ENCODE measurements around the gene PIEZO2.
"Not testable (repeated sequence)": the region's sequence is repeated elsewhere in the genome, so short reads cannot be mapped to it uniquely, and the experiment has no call there.

Gene PIEZO2

DNA sequence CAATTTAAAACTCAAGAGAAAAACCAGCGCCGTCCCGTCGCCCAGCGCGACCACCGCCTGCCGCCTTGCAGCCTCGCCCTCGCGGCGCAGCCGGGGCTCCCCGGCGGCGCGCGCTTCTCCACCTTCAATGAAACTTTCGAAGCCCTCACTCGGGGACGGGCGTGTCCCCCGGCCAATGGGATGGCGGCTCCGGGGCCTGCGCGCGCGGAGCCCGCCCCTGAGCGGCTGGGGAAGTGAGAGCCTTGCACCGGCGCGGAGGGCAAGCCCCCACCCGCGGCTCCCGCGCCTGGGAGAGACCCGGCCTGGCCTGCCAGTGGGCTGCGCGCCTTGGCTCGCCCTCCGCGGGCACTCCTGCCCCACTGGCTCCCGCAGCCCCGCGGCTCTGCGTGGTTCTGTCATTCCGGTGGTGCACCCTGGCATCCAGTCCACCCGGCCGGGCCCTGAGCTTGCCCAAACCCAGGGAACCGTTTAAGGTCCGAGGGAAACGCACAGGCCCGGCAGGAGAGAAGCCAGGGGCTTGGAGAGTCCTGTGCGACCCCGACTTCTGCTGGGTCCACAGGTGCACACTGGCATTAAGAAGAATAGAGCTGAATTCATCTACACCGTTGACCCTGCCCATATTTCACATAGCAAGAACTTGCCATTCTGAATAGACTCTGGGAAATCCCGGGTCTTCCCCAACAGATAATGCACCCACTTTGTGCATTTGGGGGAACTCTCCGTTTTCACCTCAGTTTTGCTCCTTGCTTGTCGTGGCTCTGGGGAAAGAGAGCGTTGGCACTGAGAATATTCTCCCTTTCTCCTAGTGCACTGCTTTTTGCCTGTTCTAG, at the start of gene PIEZO2:
PIEZO2 (minus strand) TSS at position 129 of the 830 bp plus-strand sequence. CDS start 981 bp downstream, outside the sequence.
- no peak for DNase-seq

DNA sequence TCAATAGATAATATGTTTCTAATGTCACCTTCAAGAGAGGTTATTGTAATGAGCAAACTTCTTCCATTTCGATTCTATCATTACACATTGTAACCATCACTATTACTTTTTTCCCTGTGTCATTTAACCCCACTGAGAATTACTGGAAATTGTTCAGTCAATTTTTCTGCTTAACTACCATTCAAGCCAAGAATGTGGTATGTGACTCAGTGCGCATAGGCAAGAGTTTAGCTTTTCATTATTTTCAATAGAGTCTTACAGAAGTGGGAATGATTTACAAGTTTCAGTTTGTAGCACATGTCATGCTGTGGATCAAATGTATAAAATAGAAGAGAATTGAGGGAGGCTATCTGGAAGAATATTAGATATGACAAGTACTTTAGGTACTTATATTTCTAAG, 34.3 kb upstream of the PIEZO2 start:
- DNase-seq: no peak

DNA sequence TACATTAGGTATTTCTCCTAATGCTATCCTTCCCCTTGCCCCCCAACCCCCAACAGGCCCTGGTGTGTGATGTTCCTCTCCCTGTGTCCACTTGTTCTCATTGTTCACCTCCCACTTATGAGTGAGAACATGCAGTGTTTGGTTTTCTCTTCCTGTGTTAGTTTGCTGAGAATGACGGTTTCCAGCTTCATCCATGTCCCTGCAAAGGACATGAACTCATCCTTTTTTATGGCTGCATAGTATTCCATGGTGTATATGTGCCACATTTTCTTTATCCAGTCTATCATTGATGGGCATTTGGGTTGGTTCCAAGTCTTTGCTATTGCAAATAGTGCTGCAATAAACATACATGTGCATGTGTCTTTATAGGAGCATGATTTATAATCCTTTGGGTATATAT, 32.3 kb upstream of the PIEZO2 start:
- not testable (repeated sequence) for DNase-seq

DNA sequence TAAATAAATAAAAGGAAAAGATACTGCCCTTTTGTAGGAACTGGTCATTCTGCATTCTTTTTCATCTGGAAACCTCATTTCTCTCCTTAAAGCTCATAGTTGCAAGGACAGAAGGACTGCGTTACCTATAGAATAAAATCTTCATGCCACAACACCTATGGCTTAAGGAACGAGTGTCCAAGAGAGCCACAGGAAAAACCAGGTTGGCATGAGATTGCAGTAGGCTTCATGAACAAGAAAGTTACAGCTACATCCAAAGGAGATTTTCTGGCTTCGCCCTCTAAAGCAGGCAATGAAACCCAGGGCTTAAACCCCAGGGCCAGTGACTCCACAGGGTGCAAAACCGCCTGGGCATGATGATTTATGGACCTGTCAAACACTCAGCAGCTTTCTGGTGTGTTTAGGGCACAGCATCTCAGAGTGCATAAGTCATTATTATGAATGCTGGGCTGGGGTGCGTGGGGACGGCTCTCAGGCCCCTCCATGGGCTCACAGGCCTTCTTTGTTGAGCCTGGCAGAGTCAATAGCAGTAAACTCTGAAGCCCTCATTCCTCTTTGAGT, 30.7 kb upstream of the PIEZO2 start:
- no peak for DNase-seq

DNA sequence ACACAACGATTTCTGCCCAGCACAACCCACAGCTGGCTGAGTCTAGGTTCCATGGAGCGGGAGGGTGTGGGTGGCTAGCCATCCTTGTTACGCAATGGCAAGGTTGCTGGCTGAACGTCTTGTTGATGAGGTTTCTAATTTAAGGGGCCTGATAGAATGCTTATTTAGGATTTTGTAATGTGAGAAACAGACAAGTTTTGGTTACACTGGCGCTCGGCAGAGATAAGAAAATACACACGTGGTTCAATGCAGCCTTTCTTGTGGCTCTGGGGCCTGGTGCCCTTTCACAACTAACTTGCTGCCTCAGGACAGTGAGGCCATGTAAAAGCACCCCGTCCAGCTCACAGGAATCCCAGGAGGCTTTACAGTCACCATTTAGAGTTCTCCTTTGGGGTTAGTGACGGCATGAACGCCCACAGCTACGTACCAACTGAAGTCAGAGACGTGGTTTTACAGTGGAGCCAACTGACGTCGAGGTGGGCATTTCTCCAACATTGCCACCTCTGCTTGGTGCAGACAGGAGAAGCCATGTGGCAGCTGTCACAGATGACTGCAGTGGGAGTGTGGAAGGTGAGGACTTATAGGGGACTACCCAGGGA, 29.7 kb upstream of the PIEZO2 start:
- DNase-seq: no peak

DNA sequence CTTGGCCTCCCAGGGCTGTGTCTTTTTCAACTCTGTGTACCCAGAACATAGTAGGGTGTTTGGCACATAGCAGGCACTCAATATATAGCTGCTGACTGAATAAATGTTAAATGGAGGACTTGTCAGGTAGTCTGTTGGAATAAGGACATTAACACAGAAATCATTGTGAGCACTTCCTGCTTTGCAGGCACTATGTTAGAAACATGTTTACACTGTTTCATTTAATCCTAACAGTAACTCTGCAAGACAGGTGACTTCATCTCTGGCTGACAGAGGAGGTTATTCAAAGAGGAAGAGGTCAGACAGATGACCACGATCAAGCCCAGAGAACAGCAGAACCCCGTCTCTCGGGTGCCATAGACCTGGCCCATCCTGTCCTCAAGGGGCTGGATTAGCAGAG, 28.0 kb upstream of the PIEZO2 start:
- DNase-seq: no peak

DNA sequence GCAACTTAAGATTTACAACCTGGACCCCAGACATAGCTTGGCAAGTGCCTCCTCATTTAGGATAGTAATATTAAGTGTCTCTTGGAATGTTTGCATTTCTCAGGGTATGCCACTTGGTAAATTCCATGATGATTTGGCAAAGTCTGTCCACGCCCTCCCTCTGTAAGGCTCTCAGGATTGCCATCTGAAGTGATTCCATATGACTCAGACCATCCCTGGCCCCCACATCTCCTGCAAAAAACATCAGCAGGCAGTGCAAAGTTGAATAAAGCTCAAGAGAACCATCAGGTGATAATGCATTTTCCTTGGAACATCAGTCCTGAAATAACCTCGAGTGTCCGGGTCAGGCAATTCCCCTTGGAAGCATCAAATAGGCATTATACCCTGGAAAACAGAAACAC, 27.1 kb upstream of the PIEZO2 start:
- DNase-seq: no peak

DNA sequence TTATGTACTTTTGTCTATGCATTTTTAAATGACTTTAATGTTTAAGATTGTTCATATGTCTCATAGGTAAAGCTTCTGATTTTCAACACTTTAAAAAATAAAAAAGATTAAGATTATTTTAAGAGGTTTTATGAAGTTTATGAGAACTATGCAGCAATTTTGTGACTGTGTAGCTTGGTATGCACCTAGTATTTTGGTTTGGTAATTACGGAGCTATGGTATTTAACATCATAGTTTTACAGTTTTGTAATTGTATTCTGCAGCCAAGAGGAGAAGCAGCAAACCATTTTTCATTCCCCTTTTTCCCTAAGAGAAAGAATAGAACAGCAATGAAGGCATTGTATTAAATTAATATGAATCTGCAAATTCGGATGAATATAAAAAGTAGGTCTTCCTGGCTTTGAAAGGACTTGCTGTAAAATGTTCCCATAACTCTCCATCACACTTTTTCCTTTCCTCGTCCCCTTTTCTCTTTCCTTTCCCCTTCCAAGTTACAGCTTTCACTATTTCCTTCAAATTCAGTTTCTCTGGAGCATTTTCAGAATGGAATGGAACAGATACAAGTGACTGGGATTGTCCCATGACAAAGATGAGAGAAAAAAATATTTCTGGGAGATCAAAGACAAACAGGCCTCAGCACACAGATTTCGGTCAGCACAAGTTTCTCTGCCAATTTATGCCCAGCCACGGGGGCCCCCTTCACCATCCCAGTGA, 26.1 kb upstream of the PIEZO2 start:
- no peak for DNase-seq

DNA sequence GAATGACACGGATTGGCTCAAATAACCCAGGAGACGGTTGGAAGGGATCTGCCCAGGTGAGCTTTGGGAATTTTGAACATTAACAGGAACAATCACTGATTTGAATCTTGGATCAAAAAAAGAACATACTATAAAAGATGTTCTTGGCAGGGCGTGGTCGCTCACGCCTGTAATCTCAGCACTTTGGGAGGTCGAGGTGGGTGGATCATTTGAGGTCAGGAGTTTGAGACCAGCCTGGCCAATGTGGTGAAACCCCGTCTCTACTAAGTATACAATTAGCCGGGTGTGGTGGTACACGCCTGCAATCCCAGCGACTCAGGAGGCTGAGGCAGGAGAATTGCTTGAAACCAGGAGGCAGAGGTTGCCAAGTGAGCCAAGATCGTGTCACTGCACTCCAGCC, 24.8 kb upstream of the PIEZO2 start:
- not testable (repeated sequence) for DNase-seq

DNA sequence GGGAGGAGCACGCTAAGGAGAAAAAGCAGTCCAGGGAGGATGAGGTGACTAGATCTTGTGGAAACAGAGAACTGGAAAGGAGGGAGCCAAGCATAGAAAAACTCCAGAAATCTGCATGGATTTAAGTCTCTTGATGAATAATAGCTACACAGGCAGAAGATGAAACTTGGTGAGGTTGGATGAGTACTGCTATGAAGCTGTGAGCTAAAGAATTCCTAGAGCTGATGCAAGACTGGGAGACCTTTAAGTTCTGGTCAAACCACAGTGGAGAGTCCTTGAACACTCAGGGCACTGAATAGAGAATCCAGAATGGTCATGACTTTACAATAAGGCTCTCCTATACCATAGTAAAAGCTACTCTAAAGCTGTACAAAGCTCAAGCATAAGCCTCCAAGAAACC, 18.4 kb upstream of the PIEZO2 start:
- DNase-seq: no peak

DNA sequence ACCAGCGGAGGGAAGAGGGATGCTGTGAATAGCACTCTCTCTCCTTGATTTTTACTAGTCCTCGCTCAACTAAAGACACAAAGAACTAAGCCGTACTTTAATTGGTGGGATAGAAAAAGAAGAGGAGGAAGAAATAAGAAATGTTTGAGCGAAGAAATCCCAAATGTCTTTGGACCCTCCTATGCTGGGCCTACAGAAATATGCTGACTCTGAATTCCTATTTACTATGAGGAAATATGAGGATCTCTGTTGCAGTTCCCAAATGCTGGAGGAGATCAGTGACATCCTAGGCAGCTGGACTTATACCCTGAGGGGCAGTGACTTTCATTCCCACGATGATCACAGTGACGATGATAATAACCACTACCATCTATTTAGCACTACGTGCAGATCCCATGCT, 16.6 kb upstream of the PIEZO2 start:
- DNase-seq: no peak

DNA sequence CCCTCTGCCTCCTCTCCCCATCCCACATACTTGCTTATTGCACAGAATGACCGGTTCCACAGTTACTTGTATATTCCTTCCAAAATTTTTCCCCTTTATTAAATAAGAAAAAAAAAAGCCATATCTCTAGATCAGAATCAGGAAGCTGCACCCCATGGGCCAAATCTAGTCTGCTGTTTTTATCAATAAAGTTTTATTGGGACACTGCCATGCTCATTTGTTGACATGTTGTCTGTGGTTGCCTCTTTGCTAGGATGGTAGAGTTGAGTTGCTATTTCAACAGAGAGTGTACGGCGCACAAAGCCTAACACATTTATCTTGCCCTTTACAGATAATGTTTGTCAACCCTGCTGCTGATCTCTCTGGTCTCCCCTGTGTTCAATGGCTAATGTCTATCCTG, 15.8 kb upstream of the PIEZO2 start:
- no peak for DNase-seq

DNA sequence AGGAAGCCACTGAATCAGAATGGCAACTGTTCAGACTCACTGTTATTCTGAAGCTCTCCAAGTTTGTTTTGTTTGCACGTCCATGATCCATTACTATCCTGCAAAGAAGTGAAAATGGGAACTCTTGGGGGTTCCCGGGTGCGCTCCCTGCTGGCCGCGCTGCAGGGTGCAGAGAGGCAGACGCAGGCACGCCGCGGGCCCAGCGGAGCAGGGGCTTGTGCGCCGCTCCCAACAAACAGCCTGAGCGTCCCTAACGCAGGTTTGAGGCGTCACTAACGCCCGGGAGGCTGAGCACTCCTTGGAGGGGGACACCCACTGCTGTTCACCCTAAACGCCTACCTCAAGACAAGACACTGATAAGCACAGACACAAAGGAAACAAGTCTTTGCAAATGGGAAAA, 14.3 kb upstream of the PIEZO2 start:
- DNase-seq: no peak

DNA sequence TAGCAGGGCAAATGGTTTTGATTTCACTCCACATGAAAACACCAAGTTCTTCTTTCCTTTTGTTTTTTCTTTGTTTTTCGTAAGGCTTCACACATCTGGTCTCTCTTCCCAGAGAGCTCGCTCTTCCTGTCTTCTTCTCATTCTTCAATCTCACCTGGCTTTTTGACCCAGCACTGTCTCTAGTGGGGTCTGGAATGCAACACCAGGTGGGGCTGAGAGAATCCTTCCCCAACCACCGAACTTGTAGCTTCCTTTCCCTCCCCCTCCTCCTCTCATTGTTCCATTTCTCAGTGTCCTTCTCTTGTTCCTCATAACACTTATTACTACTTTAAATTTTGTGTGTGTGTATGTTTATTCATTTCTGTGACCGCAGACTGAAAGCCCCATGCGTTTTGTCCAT, 13.5 kb upstream of the PIEZO2 start:
- no peak for DNase-seq

DNA sequence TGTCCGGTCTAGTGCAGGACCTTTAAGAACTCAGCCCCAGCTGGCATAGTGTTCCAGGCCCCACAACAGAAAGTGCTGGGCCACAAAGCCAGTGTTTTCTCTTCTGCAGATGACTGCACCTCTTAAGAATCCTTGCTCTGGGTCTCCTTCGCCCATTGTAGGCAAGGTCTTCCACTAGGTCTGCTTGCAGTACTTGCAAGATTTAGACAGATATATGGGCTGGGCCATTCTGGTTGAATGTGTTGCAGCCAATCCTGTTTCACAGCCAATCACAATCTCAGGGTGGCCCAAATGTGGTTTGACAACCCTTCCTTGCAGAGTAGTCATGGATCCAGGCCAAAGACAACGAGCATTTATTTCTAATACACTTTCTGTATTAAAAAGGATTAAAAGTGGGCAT, 13.1 kb upstream of the PIEZO2 start:
- no peak for DNase-seq

DNA sequence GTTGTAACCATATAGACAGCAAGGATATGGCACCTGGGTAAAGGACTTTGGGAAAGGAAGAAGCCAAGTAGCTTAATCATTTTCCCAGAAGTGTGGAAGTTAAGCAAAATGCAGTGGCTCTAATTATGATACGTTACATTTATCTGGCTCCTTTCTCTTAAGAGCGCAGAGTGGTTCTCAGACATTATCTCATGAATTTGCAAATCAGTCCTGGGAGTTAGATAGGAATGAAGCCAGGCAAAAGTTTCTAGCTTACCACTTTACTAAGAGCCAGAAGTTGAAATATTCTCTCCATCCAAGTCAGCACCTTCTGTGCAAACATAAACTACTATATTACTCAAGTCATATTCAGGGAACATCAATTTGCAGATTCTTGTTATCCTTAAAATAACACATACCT, 10.9 kb upstream of the PIEZO2 start:
- no peak for DNase-seq

DNA sequence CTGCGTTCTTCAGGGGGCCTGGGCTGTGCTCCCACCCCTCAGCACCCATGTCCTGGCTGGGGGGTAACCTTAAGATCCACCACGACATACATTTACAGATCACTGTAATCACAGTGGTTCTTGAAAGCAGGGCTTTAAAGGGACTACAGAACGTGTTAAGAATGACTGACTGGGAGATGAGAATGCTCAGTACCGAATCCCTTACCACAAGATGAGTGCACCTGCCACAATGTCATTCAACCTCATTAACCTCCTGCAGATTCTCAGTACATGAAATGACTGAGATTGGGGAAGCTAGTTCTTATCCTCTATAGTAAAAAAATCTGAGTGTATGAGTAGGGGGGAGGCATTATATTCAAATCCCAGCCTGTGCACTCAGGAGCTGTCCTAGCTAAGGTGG, 10.5 kb upstream of the PIEZO2 start:
- DNase-seq: no peak

DNA sequence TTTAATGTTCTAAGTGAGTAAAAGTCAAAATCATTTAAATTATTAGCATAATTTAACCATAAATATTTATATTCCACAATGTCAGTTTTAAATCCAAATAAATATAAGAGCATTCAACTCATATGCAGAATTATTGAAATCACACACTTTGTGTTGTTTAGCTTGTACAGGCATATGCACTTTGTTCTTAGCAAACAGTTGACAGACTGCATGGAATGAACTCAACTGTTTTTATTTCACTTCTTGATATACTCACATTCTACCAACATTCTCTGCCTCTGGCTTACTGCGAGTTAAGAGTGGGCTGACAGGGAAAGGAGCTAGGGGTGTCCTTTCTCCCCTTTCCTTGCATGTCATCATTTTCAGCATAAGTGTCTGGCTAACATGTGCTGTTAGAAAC, 7.6 kb upstream of the PIEZO2 start:
- DNase-seq: no peak

DNA sequence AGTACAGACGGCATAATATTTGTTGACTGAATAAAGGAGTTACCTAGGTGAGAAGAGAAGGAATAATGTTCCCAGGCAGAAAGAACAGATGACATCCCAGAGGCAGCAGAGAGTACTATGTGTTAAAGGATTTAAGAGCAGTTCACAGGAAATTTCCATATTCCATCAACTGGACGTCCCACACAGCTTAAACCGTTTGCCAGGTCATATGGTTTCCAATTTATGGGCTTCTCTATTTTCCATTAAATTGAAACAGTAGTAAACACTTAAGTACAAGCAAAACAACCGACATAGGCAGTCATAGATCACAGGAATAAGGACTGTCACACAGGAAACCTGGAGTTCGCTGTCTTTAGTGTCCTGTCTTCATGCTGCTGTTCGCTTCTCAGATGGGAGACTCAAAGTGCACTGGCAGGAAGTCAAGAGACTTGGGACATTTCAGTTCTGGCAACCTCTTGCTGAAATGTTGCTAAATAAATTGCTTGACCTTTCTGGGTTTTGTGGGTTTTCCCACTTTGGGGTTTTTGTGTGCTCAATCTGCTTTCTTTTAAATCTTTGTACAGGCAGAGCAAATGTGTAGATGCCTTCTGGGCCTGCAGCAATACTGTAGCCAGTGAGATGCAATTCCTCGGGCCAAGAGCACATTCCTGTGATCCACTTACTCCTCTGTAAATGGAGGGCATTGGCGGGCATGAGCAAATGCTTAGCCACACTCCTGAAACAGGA, 5.8 kb upstream of the PIEZO2 start:
- no peak for DNase-seq

DNA sequence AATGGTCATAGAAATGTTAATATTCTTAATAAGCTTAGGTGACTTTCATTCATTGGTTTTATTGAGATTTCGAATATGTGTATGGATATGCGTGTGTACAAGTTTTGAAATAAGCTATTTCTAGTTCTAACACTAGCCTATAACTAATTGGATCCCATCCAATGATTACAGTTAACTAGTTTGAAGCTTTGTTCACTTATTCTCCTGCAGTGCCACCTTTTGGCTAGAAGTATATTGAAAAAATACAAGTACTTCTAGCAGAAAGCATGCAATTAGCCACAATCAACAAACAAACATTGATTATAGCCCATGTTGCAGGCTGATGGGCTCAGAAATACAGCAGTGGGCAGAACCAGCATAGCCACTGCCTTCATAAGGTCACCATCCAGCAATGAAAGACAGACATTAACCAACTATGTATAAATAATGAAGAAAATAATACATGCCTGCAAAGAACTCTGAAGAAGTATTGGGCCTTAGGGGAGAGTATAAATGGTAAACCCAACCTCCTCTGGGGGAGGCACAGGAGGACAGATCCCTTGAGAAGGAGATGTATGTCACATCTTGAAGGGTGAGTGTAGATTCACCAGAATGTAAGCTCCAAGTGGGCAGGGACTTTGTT, 5.1 kb upstream of the PIEZO2 start:
- DNase-seq: no peak

DNA sequence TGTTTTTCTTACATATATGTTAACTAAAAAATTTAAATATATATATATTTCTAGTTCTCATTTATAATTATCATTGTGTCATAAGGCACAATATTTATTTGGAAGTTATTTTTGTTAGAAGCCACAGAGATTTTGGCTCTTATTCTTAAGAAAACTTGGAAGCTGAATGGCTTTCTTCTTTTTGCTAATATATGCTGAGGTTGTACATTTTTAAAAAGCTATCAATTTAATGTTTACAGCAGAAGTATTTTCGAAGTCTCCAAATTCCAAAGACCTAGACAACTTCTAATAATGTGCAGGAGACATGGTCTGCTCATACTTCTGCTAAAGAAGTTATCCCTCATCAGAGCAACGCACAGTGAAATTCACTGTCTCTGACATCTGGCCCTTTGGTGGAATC, 3.7 kb upstream of the PIEZO2 start:
- no peak for DNase-seq

DNA sequence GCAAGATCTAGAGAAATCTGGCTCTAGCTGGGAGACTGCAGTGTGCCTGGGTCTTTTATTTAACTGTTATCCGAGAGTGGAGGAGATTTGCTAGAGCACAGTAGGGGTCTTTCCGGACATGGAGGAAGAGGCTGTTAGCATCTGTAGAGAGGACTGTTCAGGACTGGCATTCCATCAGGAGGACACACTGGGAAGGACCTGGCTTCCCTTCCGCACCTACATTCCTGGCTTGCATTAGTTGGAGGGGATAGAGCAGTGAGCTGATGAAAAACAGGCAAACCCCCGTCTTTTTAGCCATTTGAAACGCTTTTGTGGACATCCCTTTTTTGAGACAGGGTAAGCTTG, 874 bp upstream of the PIEZO2 start:
- DNase-seq: no peak

All from NCI-H1694 (cell line).